ENCODE data around the gene ADI1.
"Not testable (repeated sequence)": the region's sequence is repeated elsewhere in the genome, so short reads cannot be mapped to it uniquely, and the experiment has no call there.

ADI1 gene

GRCh38 chr2:3493615-3494007, 25.7 kb downstream of the ADI1 start:
- peak; percentile 61 for DNase-seq (ENCODE audit: low read depth, low spot score)

GRCh38 chr2:3492951-3493614, 26.2 kb downstream of the ADI1 start:
- no peak for DNase-seq (ENCODE audit: low read depth, low spot score)

GRCh38 chr2:3492475-3492787, 26.9 kb downstream of the ADI1 start:
- not testable (repeated sequence) for DNase-seq (ENCODE audit: low read depth, low spot score)

GRCh38 chr2:3491716-3492474, 27.4 kb downstream of the ADI1 start:
- no peak for DNase-seq (ENCODE audit: low read depth, low spot score)

- no peak for DNase-seq (ENCODE audit: low read depth, low spot score)
Observed at GRCh38 chr2:3491306-3491705, 28.0 kb downstream of the ADI1 start.

- no peak for DNase-seq (ENCODE audit: low read depth, low spot score)
Observed at GRCh38 chr2:3490191-3491170, 28.9 kb downstream of the ADI1 start.

GRCh38 chr2:3489764-3490115, 29.6 kb downstream of the ADI1 start:
- DNase-seq (ENCODE audit: low read depth, low spot score), result no peak

GRCh38 chr2:3488855-3489763, 30.2 kb downstream of the ADI1 start:
- no peak for DNase-seq (ENCODE audit: low read depth, low spot score)

- DNase-seq (ENCODE audit: low read depth, low spot score), result no peak
Observed at GRCh38 chr2:3488061-3488531, 31.2 kb downstream of the ADI1 start.

- no peak for DNase-seq (ENCODE audit: low read depth, low spot score)
Observed at GRCh38 chr2:3487432-3487831, 31.9 kb downstream of the ADI1 start.

- DNase-seq (ENCODE audit: low read depth, low spot score), result no peak
Observed at GRCh38 chr2:3487028-3487425, 32.3 kb downstream of the ADI1 start.

- DNase-seq (ENCODE audit: low read depth, low spot score), result no peak
Observed at GRCh38 chr2:3486047-3487027, 33.0 kb downstream of the ADI1 start.

- no peak for DNase-seq (ENCODE audit: low read depth, low spot score)
Observed at GRCh38 chr2:3485166-3485565, 34.2 kb downstream of the ADI1 start.

GRCh38 chr2:3483986-3484960, 35.1 kb downstream of the ADI1 start:
- no peak for DNase-seq (ENCODE audit: low read depth, low spot score)

GRCh38 chr2:3483227-3483985, 35.9 kb downstream of the ADI1 start:
- peak; percentile 96 for DNase-seq (ENCODE audit: low read depth, low spot score)

- DNase-seq (ENCODE audit: low read depth, low spot score), result no peak
Observed at GRCh38 chr2:3482363-3482821, 36.9 kb downstream of the ADI1 start.

- DNase-seq (ENCODE audit: low read depth, low spot score), result no peak
Observed at GRCh38 chr2:3481736-3482362, 37.5 kb downstream of the ADI1 start.
